SW 1271 (cell line): Measurements from ENCODE around the gene SLC7A4.
A peak's percentile ranks its signal among the peaks of the same experiment; 100 is the strongest.

Experiments
- DNase-seq, 2 experiments: peaks; one replicate each; lab custom pipeline; 2025; lab: John Stamatoyannopoulos, UW

Gene SLC7A4

DNA sequence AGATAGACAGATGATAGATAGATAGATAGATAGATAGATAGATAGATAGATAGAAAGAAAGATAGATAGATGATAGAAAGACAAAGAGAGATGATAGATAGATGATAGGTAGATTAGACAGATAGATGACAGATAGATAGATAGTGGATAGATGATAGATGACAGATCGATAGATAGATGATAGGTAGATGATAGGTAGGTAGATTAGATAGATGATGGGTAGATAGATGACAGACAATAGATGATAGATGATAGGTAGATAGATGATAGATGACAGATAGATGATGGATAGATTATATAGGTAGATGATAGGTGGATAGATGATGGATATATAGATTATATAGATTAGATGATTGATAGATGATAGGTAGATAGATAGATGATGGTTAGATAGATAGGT lies 46.0 kb downstream of the SLC7A4 start:
- DNase-seq = no peak

DNA sequence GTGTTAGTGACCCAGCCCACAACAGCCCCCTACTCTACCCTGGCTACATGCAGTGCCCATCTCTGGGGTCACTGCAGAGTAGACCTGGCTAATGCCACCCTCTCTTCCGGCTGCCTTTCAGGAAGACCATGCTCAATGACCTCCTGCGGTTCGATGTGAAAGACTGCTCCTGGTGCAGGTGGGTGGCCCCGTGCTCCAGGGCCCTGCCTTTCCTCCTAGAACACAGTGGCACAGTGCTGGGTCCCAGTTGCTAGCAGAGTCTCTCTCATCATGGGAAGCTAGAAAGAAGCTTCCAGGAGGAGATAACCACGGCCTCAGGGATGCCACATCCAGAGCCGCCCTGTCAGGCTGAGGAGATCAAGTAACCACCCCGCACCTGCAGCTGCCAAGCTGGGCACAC lies 46.6 kb downstream of the SLC7A4 start:
- no peak for DNase-seq

DNA sequence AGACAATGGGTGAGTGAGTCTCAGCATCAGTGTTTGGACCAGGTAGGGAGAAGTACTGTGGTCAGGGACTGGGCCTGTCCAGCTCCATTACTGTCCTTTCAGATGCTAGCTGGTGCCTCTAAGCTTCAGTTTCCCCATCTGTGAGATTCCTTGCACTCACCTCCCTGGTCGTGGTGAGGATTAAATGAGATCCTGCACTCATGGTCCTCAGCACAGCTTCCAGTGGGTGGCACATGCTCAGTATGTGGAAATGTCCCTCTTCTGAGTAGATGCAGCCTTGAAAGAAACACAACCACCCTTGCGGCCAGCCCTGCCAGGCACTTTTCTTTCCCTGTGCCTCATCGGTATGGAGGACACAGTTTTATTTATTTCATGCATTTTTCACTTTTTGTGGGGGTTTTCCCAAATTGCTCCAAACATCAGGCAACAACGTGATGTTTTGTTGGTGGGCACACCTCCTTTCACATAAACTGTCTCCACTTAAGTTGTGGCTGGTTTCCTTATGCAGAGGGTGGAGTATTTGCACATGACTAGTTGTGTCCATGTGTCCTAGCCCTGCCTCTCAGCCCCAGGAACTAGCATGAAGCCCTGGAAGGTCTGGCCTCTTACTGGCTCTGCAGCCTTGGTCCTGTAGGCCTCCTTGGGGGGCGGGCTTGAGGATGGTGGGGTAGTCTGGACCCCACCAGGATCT lies 49.1 kb downstream of the SLC7A4 start:
- no peak for DNase-seq

DNA sequence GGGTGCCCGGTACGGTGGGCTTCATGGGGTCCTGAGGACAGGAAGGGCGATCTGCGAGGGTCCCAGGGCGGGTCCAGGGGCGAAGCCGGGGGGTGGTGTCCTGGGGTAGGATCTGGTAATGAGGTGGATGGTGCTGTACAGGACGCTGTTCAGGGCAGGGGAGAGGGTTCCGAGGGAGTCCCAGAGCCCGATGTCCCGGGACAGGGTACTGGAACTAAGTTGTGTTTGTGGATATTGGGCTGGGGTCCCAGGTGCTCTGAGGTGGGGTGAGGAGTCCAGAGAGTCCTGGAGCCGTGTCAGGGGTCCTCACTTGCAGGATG lies 49.8 kb downstream of the SLC7A4 start:
- no peak for DNase-seq

DNA sequence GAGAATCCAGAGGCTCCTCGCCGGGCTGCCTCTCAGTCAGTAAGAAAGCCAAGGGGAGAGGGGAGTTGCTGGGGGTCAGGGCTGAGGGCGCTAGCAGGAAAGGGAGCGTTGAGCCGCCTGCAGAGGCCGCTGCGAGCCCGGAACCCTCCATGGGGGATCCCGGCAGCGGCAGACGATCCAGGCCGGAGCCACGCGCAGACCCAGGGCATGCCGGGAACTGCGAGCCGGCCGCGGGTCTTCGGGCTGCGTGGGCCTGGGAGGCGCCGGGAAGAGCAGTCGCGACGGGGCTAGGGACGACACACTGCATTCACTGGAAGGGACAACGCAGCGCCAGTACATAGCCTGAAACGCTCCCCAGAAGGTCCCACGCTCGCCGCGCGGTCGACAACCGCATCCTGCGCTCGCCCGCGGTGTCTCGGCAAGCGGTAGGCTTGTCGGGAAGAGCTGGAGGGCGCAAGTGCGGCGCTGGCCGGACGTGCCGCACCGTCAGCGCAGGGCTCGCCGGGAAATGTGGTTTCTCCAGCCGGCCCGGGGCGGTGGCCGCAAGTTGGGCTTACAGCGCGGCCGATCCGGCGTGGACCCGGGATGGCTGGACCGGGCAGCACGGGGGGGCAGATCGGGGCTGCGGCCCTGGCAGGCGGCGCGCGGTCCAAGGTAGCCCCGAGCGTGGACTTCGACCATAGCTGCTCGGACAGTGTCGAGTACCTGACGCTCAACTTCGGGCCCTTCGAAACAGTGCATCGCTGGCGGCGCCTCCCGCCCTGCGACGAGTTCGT lies 50.4 kb downstream of the SLC7A4 start, which contains the start of gene LZTR1:
Gene LZTR1, plus strand, starts transcription at position 511 of the 776 bp plus-strand sequence. Its CDS starts 75 bp downstream, at position 586.
- DNase-seq = peak; percentile 55 to 68

- no peak for DNase-seq
These were observed 51.2 kb downstream of the SLC7A4 start for GRCh38 chr22:20980938-20981722.

DNA sequence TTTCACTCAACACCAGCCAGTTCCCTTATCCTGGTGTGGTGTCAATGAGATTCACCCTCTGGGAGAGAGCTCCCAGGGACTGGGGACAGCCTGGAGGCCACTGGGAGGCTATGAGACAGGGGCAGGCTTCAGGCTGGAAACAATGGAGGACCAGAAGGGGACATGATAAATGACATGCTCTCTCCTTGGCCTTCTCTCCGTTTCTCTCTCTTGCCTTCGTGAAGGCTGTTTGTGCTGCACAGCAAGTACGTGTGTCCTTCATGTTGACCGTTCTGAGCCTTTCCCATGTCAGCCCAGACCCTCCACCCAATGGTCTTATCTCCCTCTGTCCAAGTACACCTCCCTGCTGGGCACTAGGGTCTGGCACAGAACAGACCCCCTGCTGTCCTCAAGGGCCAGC lies 51.8 kb downstream of the SLC7A4 start:
- DNase-seq = no peak

DNA sequence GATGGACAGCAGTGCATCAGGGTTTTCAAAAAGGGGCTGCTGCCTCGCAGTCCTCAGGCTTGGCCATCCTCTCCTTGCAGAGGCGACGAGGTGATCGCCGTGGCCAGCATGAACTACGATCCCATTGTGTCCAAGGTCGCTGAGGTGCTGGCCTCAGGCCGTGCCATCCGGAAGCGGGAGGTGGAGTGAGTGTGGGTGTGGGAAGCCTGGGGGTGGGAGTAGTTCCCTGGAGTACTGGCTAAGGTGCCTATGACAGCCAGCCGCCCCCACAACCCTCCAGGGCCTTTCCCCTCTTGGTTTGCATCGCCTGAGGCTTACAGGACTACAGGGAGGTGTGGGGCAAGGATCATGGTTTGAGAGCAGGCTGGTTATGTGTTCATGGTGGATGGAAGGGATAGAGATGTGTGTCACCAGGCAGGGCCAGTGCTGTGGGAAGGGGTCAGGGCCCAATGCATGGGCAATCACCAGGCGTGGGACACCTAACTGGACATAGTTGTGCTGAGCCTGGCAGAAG lies 52.4 kb downstream of the SLC7A4 start:
- no peak for DNase-seq

DNA sequence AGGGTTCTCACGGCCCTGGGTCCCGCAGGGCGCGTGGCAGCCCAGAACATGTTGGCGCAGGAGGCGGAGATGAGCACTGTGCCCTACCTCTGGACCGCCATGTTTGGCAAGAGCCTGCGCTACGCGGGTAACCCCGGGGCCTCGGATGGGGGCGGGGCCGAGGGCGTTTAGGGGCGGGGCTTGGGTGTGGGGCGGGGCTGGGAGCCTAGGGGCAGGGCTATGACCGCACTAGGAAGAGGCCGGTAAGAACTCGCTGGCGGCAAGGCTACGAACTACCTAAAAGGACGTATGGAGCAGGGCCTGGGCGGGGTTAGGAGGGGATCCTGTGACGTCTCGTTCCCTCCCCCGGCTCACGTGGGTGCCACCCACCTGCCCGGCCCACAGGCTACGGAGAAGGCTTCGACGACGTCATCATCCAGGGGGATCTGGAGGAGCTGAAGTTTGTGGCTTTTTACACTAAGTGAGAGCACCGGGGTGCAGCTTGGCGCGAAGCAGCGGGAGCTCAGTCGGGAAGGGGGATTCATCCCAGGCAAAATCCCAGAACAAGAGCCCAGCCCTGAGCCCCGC lies 53.0 kb downstream of the SLC7A4 start:
- no peak for DNase-seq
